DMS 273 treated with DMSO at 0.1 percent for 48 hours (cell line): ENCODE measurements around the gene KLRB1.
"Not testable (repeated sequence)": the region's sequence is repeated elsewhere in the genome, so short reads cannot be mapped to it uniquely, and the experiment has no call there.

Experiments
- DNase-seq: peaks from one replicate; lab custom pipeline; 2025; lab: John Stamatoyannopoulos, UW

The KLRB1 gene

DNA sequence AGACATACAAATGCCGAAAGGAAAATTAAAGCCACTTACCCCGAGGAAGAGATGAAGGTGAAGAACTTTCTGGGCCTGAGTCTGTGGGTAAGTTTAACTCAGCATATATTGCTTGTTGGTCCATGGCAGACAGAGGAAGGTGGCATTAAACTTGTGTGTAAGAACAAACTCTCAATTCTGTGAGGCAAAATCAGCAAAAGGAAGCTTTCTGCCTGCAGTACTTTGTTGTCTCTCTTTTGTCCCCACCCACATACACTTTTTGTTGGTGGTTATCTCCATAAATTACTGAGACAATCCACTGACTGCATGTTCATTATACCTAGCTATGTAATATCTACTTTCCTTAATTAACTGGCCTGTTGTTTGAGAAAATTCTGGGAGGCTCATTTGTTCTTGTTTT, at the start of gene KLRB1:
Gene KLRB1 (minus strand): TSS at position 201 of the 400 bp plus-strand sequence. CDS start 77 bp downstream, at position 124.
- DNase-seq, result no peak

DNA sequence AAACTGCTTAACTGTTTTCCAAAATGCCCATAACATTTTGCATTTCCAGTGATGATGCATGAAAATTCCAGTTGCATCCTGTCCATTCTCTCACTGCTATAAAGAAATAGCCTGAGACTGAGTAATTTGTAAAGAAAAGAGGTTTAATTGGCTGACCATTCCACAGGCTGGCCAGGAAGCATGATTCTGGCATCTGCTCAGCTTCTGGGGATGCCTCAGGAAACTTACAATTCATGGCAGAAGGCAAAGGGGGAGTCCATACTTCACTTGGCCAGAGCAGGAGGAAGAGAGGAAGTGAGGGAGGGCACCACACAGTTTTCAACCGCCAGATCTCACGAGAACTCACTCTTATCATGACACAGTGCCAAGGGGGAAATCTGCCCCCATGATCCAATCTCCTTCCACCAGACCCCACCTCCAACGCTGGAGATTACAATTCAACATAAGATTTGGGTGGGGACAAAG, 43.6 kb upstream of the KLRB1 start:
- no peak for DNase-seq

DNA sequence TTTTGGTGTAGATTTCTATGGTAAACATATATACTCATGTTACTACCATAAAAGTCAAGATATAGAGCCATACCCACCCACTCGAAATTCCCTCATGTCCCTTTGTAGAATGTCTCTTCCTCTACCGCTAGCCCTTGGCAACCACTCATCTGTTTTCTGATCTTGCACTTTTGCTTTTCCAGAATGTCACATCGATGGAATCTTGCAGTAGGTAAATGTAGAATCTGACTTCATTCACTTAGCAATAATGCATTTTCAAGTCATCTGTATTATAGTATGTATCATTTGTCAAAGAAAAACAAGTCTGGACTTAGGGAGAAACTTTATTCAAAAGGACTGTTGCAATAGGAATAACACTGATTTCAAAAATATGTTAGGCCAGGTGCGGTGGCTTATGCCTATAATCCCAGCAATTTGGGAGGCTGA, 42.4 kb upstream of the KLRB1 start:
- DNase-seq, result no peak

DNA sequence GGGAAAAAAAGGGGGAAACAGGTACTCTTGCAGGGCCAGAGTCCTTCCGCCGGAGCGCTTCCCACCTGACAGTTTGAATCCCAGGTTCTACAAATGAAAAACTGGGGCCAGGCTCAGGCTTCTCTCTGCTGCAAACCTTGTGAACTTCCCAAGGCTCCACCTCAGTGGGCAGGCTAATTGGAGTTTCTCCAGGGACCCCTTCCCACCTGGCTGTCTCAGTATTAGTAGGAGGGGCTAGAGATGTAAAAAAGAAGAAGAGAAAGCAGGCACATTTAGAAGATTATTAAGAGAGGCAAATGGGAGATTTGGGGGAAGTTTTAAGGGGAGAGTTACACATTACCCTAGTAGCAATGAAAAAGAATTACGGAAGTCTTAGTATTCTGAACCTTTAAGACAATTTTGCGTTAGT, 41.8 kb upstream of the KLRB1 start:
- no peak for DNase-seq

DNA sequence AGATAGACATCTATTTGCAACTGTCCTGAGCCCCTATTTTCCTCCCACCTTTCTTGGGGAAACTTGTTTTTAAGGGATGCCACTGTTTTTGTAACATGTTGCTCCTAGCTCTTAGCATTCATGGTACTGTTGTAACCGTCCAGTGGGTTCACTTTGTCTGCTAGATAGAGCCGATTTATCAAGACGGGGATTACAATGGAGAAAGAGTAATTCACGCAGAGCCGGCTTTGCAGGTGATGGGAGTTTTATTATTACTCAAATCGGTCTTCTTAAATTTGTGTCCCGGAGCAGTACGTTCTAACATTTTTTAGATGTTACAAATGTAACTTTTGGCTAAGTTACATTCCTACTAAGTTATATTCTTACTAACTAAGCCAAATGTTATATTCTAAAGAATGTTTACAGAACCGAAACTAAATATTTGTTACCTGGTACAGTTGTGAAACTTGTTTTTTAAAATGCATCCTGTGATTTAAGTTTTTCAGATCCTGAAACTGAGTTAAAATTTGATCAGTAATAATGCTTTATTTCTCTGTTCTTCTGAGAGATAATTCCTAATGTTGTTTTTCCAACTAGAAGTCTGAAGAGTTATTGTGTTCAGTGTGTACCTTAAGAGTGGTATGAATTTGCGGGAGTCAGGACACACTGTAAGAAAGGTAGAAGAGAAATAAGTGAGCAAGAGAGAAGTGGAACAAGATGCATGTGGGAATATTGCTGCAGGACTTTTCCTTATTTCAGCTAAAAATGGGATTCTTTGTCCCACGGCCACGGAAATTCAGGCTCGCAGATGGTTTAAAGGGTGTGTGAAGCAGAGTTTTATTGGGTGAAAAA, 41.2 kb upstream of the KLRB1 start:
- no peak for DNase-seq

DNA sequence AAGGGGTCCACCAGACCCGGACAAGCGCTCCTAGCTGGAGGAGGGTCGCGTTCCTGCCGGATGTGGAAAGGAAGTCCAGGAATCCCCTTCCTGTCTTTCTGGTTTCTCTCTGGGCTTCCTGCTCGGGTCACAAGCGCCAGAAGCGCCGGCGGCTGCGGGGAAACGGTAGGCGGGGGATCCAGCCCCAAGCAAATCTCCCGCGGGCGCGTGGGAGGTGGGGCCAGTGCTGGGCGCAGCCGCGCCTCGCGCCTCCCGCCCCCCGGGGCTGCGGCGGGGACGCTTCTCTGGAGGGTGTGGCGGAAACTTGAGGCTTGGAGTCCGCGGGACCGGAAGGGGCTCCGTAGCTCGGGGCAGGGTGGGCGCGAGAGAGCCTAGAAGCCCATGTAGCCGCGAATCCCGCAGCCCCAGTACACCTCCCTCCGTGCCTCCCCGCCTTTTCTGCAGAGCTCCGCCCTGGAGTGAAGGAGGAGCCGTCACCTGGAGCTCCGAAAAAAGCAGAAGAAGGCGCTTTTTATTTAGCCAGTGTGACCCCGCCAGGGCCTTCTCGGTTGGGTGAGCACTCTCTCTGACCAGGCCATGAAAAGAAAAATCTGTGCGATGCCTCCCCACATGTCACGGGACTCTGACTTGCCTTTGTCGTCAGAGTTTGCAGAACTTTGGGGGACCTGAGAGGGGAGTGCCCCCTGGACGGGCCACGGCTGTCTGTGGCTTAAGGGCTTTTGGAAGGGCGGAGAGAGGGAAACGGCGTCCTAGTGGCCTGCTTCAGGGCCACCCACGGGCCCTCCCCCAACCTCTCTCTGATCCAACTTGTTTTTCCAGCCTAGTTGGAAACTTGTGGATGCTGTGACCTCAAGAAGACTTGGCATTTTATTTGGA, 40.3 kb upstream of the KLRB1 start:
- peak; percentile 55 for DNase-seq

DNA sequence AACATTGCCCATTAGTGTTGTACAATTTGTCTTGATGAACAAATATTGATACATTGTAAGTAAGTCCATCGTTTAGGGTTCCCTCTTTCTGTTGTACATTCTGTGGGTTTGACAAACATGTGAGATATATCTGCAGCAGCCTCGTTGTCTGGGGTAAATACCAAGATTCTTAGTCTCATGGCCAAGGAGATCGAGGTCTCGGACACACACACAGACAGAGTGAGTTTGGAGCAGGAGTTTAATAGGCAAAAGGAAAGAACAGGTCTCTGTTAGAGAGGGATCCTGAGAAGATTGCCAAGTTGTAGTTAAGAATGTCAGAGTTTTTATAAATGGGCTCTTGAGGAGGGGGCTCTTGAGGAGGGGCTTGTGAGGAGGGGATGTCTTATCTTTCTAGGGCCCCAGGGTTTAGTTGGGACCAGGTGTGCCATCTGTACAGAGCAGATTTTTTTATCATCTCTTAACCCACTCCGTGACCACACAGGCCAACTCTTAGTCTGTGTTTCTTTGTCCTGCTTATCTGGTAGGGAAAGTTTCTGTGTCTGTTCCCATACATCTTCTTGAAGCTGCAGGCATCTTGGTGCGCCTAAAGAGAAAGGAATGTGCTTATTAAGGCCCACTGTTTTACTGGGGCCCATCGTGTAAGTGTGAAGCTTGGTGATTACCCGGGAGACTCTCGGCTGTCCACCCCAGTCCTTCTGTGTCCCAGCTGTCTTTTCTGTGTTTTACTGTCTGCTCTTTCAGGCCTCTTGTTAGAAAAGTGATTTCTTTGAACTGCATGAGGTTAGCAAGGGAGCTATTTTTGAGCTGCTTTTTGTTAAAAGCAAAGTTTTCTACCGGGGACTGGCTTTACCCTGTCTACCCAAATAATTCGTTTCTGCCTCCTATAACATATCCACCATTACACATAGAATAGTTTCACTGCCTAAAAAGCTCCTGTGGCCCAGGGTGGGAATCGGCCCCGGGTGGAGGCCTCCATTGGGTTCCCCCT, 39.4 kb upstream of the KLRB1 start:
- DNase-seq, result no peak

DNA sequence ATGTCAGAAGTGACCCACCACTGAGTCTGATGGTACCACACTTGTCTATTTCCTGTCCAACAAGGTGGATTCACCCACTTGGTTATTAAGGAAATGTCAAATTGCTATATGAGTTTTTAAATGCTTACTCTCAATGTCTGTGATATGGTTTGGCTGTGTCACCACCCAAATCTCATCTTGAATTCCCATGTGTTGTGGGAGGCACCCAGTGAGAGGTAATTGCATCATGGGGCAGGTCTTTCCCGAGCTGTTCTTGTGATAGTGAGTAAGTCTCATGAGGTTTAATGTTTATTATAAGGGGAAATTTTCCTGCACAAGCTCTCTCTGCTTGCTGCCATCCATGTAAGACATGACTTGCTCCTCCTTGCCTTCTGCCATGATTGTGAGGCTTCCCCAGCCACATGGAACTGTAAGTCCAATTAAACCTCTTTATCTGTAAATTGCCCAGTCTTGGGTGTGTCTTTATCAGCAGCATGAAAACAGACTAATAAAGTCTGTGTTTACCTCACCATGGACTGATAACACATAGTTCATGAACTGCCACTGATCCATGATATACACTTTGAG, 37.4 kb upstream of the KLRB1 start:
- not testable (repeated sequence) for DNase-seq

DNA sequence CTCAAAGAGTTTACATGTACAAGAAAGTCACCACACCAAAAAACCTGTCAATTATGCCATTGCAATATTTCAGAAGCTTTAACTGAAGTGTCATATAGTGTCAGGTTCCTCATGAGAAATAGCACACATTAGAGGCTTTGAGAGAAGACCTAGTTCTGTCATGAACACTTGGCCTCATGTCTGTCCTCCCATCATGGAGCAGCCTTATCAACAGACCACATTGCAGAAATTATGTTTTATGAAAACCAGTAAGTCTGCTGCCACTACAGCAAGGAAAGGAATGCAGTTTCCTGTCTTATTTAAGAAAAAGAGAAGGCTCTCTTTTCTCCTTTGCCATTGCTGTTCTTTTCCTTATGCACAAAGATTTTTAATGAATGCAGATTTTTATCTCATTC, 35.5 kb upstream of the KLRB1 start:
- no peak for DNase-seq

DNA sequence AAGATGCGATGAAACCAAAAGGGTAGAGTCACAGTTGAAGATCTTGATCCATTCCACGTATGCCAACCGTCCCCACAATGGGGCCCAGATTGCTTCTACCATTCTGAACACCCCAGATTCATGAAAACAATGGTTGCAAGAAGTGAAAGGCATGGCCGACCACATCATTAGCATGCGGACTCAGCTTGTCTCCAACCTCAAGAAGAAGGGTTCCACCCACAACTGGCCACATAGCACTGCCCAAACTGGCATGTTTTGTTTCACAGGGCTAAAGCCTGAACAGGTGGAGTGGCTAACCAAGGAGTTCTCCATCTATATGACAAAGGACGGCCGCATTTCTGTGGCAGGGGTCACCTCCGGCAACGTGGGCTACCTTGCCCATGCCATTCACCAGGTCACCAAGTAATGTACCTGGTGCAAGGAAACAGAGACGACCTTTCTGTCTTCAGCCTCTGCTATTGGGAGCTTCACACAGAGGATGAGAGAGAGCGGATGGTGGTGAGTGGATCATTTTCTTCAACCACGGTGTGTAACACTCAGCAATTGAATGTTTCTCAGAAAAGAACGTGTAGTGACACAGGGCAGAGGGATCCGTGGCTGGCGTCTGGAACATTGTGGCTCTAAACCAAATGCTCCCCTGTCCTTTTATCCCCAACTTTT, 35.0 kb upstream of the KLRB1 start:
- no peak for DNase-seq

DNA sequence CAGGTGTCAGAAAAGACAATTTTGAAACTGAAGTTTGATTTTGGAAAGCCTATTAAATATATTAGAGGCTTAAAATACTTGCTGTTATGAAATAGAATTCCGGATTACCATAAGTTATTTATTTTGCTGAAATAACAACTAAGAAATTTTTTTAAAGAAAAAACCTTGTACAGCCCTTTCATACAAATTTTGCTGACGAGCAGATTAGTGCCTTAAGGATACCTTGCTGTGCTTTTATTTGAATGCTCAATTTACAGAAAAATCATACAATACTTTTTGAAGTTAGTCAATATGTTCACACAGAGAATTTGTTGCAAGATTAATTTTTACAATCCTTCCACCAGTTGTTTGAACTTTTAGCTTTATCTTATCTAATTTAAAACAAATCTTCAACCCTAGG, 32.3 kb upstream of the KLRB1 start:
- no peak for DNase-seq

DNA sequence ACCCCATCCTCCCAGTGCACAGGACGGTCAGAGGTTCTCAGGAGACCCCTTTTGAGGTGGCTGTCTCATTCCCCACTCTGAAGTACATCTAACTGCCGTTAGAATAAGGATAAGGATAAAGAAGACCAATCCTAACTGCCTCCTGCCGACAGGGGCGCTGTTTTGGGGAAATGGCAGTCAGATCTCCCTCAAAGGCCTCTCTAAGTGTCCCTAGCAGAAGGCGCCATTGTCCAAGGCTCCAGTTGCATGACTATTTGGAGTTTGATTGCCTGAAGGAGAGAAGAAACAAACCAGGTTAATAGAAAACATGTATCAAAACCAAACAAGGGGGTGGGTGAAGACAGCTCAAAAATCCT, 29.1 kb upstream of the KLRB1 start:
- no peak for DNase-seq

DNA sequence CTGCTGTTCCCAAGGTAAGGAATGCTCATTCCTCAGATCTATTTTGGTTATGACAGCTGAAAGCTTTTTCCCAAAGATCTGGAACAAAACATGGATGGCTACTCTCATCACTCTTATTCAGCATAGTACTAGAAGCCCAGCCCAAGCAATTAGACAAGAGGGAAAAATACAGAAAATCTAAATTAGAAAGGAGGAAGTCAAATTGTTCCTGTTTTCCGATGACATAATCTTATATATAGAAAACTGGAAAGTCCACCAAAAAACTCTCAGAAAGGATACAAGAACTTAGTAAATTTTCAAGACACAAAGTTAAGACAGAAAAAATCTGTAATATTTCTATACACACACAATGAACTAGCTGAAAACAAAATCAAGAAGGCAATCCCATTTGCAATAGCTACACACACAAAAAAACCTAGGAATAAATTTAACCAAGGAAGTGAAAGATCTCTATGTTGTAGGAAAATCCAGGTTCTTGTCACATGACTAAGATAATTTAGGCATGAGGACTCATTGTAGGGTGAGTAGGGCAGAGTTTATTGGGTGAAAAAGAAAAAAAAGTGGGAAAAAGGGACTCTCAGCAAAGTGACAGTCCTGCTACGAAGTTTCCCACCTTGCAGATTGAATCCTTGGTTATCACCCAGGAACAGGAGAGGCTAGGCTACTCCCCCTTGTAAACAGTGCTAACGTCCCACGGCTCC, 28.6 kb upstream of the KLRB1 start:
- DNase-seq, result no peak

DNA sequence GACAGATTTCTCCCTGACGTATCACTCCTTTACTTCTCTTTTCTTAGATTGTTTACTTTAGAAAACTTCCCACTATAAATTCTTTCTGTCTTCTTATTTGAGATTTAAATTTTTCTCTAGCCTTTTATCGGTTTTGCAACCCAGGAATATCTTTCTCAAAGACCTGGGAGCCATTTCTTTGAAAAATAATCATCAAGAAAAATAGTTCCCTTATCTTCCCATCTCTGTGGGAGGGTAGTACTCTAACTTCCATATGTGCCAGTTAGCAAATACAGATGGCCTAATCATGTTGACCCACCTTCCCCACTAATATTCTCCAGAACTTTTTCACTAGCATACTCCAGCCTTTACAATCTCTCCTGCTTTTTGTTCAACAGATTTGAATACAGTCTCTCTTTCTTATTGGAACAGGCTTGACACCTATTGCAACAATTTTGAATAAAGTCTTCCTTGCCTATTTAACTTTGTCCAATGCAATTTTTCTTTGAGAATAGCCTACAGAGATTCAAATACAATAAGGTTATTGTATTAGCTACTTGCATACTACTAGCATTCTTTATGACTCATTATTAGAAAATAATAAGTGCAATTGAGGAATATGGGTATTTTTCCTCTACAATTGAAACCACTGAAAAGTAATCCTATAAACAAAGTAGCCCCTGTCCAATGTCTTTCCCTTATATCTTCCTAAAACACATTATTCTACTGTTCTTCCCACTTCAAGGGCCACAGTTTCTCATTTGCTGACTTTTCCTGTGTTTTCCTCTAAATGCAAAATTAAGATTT, 27.4 kb upstream of the KLRB1 start:
- no peak for DNase-seq

DNA sequence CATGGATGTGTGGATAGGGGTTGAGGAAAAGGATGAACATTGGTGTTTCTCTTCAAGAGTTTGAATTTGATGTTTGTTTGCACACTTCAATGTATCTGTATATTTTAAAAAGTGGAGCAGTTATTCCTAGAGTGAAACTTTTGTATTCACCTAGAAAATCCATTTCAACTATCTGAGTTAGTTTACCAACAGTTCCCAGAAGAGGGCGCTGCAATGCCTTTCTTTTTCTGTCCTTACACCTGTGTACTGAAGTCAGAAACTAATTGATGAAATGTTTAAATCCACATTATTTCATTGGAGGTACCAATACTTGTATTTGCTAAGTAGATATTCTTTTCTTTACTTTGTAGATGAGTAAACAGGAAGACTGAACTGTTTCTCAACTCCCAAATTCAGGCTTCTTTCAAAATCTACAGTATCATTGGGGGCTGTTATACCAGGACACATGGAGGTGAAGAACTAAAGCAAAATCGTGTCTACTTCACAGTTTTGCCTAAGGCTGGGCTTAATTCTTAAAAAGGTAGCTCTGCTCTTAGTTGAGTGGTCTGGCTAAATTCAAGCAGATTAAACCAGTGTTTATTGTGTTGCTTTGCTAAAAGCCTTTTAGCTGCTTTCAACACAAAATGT, 26.6 kb upstream of the KLRB1 start:
- no peak for DNase-seq

DNA sequence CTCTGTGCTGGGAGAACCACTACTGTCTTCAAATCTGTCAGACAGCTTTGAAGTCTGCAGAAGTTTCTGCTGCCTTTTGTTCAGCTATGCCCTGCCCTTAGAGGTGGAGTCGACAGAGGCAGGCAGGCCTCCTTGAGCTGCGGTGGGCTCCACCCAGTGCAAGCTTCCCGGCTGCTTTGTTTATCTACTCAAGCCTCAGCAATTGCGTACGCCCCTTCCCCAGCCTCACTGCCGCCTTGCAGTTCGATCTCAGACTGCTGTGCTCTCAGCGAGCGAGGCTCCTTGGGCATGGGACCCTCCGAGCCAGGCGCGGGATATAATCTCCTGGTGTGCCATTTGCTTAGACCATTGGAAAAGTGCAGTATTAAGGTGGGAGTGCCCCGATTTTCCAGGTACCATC, 25.1 kb upstream of the KLRB1 start:
- DNase-seq, result no peak

DNA sequence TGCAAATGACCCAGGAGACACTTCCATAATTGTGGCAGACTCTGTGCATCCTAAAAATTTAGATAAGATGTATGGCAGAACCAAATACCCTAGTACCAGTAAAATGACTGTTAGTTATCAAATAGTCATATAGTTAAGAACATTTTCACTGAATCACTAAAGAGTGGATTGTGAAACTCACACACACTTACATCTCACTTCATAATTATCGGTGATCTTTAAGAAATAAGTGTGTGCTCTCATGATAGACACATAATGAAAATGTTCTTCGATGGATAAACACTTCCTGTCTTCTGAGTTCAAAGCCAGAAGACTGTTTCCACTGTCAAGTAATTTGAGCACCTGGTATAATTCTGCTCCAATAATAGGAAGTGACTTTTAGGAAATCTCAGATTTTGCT, 19.1 kb upstream of the KLRB1 start:
- no peak for DNase-seq

DNA sequence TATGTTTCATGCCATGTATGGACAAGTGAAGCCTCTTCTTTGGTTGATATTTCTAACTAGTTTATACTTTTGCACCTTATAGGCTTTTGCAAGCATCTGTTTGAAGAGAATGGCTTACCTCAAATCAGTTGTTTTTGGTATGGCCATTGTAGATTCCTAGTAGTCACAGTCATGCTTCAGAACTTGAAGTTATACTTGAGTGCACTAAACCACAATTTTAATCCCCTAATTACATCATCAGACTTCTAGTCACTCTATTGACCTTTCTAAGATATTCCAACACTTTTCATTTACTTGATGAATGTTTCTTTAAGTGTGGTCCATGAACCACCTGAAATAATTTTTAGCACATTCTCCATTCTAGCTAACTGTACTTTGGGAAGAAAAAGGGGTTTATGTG, 18.6 kb upstream of the KLRB1 start:
- no peak for DNase-seq

DNA sequence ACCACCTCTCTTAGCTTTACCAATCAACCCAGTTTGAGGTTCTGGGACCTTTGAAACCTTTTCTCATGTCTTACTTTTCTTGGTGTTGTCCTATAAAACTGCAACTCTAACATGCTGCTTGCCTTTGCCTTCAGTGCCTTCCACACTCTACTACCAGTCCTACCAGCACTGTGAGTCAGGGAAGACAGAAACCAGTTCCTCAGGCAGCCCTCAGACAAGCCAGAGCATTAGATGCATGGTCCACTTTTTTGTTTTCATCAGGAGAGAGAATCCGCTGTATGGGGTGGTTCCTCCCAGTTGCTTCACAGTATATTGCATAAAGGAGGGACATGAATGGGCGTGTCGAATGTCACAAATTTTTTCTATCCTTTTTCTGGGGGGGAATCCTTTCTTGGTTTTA, 17.3 kb upstream of the KLRB1 start:
- no peak for DNase-seq
